Mesenchymal stem cell (in vitro differentiated cells and primary cell): ENCODE data around the gene EXOC6B.
"Not testable (repeated sequence)": the region's sequence is repeated elsewhere in the genome, so short reads cannot be mapped to it uniquely, and the experiment has no call there.

ENCODE experiments used
- DNase-seq: peaks from one replicate; pipeline ENCODE4 v3.0.0-alpha.2; 2013
- H2AFZ ChIP-seq: one replicate; pipeline ENCODE4 v1.6.1; 2013; ENCODE audit warnings: low read depth, mild to moderate bottlenecking, control low read depth, inconsistent platforms, low read length, moderate library complexity
- H2AK5ac ChIP-seq: 2 replicates; pipeline ENCODE4 v1.6.1; 2013; ENCODE audit warnings: low read length, moderate library complexity, mild to moderate bottlenecking, inconsistent platforms; ENCODE audit not compliant: severe bottlenecking
- H2BK120ac ChIP-seq: one replicate; pipeline ENCODE4 v1.6.1; 2013; ENCODE audit warnings: low read depth, mild to moderate bottlenecking, inconsistent platforms, low read length, moderate library complexity
- H2BK12ac ChIP-seq, 2 experiments: one replicate each; pipeline ENCODE4 v1.6.1; 2013; ENCODE audit warnings: inconsistent platforms in 2 of 2, low read length in 2 of 2, mild to moderate bottlenecking in 2 of 2, moderate library complexity in 2 of 2, control low read depth in 1 of 2
- H2BK15ac ChIP-seq: one replicate; pipeline ENCODE4 v1.6.1; 2013; ENCODE audit warnings: mild to moderate bottlenecking, low read depth, inconsistent platforms; ENCODE audit not compliant: poor library complexity, severe bottlenecking
- H2BK5ac ChIP-seq: 2 replicates; pipeline ENCODE4 v1.6.1; 2013; ENCODE audit warnings: low read depth, mild to moderate bottlenecking, low read length, control low read depth, inconsistent platforms; ENCODE audit not compliant: poor library complexity, severe bottlenecking
- H3K14ac ChIP-seq, 2 experiments: one replicate each; pipeline ENCODE4 v1.6.1; 2013; ENCODE audit warnings: inconsistent platforms in 2 of 2, low read length in 2 of 2, control low read depth in 1 of 2, mild to moderate bottlenecking in 1 of 2, moderate library complexity in 1 of 2
- H3K18ac ChIP-seq, 2 experiments: one replicate each; pipeline ENCODE4 v1.6.1; 2013; ENCODE audit warnings: inconsistent platforms in 2 of 2, low read length in 2 of 2, control low read depth in 1 of 2, low read depth in 1 of 2, mild to moderate bottlenecking in 1 of 2
- H3K23ac ChIP-seq, 2 experiments: one replicate each; pipeline ENCODE4 v1.6.1; 2013; ENCODE audit warnings: inconsistent platforms in 2 of 2, low read length in 2 of 2, mild to moderate bottlenecking in 2 of 2, moderate library complexity in 2 of 2, control low read depth in 1 of 2
- H3K27ac ChIP-seq: 2 replicates; pipeline ENCODE4 v1.5.1; 2013; ENCODE audit warnings: mild to moderate bottlenecking, moderate library complexity, low read length, control low read depth, inconsistent platforms; ENCODE audit not compliant: poor library complexity, severe bottlenecking
- H3K27me3 ChIP-seq, 2 experiments: 2 replicates each; pipeline versions ENCODE4 v1.6.1 to v1.7.0; 2013; ENCODE audit warnings: low read length in 2 of 2, mild to moderate bottlenecking in 2 of 2, moderate library complexity in 2 of 2, control low read depth in 1 of 2, inconsistent platforms in 1 of 2; ENCODE audit not compliant: control insufficient read depth in 1 of 2, insufficient read depth in 1 of 2
- H3K36me3 ChIP-seq, 2 experiments: 2 replicates each; pipeline versions ENCODE4 v1.6.1 to v1.7.0; 2013; ENCODE audit warnings: low read length in 2 of 2, control low read depth in 1 of 2, inconsistent platforms in 1 of 2, low read depth in 1 of 2, mild to moderate bottlenecking in 1 of 2; ENCODE audit not compliant: insufficient read depth in 2 of 2, control insufficient read depth in 1 of 2
- H3K4ac ChIP-seq, 2 experiments: one replicate each; pipeline ENCODE4 v1.6.1; 2013; ENCODE audit warnings: inconsistent platforms in 2 of 2, low read length in 2 of 2, mild to moderate bottlenecking in 2 of 2, moderate library complexity in 2 of 2, control low read depth in 1 of 2, low read depth in 1 of 2
- H3K4me1 ChIP-seq: 2 replicates; pipeline ENCODE4 v1.6.1; 2013; ENCODE audit warnings: low read depth, low read length, control low read depth; ENCODE audit not compliant: control insufficient read depth, insufficient read depth
- H3K4me2 ChIP-seq: 2 replicates; pipeline ENCODE4 v1.6.1; 2013; ENCODE audit warnings: low read length, mild to moderate bottlenecking, inconsistent platforms; ENCODE audit not compliant: poor library complexity, severe bottlenecking
- H3K4me3 ChIP-seq, 2 experiments: 2 replicates each; pipeline versions ENCODE4 v1.5.1 to v1.7.0; 2013; ENCODE audit warnings: low read length in 2 of 2, mild to moderate bottlenecking in 2 of 2, control low read depth in 1 of 2, low read depth in 1 of 2; ENCODE audit not compliant: insufficient read depth in 1 of 2
- H3K79me1 ChIP-seq: replicated peaks from 2 replicates; pipeline ENCODE4 v1.6.1; 2013; ENCODE audit warnings: mild to moderate bottlenecking, control low read depth, low read length, inconsistent platforms; ENCODE audit not compliant: poor library complexity, severe bottlenecking
- H3K9ac ChIP-seq: 2 replicates; pipeline ENCODE4 v1.7.0; 2013; ENCODE audit warnings: mild to moderate bottlenecking, low read length, moderate library complexity
- H3K9me3 ChIP-seq: 2 replicates; pipeline ENCODE4 v1.7.0; 2013; ENCODE audit warnings: mild to moderate bottlenecking, low read length; ENCODE audit not compliant: control insufficient read depth
- H4K8ac ChIP-seq: one replicate; pipeline ENCODE4 v1.6.1; 2013; ENCODE audit warnings: inconsistent platforms, mild to moderate bottlenecking, low read length, moderate library complexity
- H4K91ac ChIP-seq: one replicate; pipeline ENCODE4 v1.6.1; 2013; ENCODE audit warnings: mild to moderate bottlenecking, low read length, inconsistent platforms
- WGBS: methylation state at CpG from one replicate; pipeline ENCODE4 v1.1.7; 2013; ENCODE audit warnings: mixed read lengths; 5-methylcytosine and 5-hydroxymethylcytosine counted together

EXOC6B gene

GRCh38 chr2:72535586-72535985 is 290.2 kb downstream of the EXOC6B start:
- not testable (repeated sequence) for H4K91ac ChIP-seq, H2BK15ac ChIP-seq, H2BK120ac ChIP-seq, H3K27me3 ChIP-seq, H2BK12ac ChIP-seq, H3K23ac ChIP-seq, H3K4me2 ChIP-seq, H3K27ac ChIP-seq, H4K8ac ChIP-seq, H3K18ac ChIP-seq, DNase-seq, H3K9me3 ChIP-seq, H3K79me1 ChIP-seq, H2AK5ac ChIP-seq, H3K4me3 ChIP-seq, H3K14ac ChIP-seq, H3K36me3 ChIP-seq, H3K9ac ChIP-seq, H2AFZ ChIP-seq, H3K4me1 ChIP-seq, H3K4ac ChIP-seq, H2BK5ac ChIP-seq
- WGBS: 100% methylated on average over 6 of the region's 8 CpGs

- H2BK15ac ChIP-seq: no peak overlapping the region
- no peaks in the 10 kb centered on the region for H3K9me3 ChIP-seq
- no peak overlapping the region for H3K4me3 ChIP-seq
- H3K9ac ChIP-seq: no peak overlapping the region
- no peak overlapping the region for H2BK5ac ChIP-seq
- H4K91ac ChIP-seq: no peak overlapping the region
- H3K27ac ChIP-seq: no peak overlapping the region
- H3K27me3 ChIP-seq: no peaks in the 10 kb centered on the region
- H2BK12ac ChIP-seq: no peak overlapping the region
- no peak overlapping the region for H3K4me2 ChIP-seq
- no peak overlapping the region for H3K23ac ChIP-seq
- no peak overlapping the region for H2AK5ac ChIP-seq
- no peak overlapping the region for H3K14ac ChIP-seq
- no peak overlapping the region for H2AFZ ChIP-seq
- no peak overlapping the region for H2BK120ac ChIP-seq
- H3K4ac ChIP-seq: no peak overlapping the region
- no peaks in the 10 kb centered on the region for H3K36me3 ChIP-seq
- H3K79me1 ChIP-seq: peaks cover 6% of the 10 kb centered on the region
- DNase-seq: peak; percentile 23
- no peak overlapping the region for H4K8ac ChIP-seq
- no peak overlapping the region for H3K18ac ChIP-seq
- 100% methylated on average over 1 of the region's 1 CpG for WGBS
- H3K4me1 ChIP-seq: no peaks in the 10 kb centered on the region
Observed at GRCh38 chr2:72533765-72534164, 292.1 kb downstream of the EXOC6B start.

GRCh38 chr2:72527424-72527823 is 298.4 kb downstream of the EXOC6B start:
- no peak overlapping the region for H3K4ac ChIP-seq
- no peak overlapping the region for H2AFZ ChIP-seq
- no CpG with 5 or more reads among the region's 1 CpG for WGBS
- DNase-seq: no peak
- no peak overlapping the region for H2AK5ac ChIP-seq
- H3K9ac ChIP-seq: no peak overlapping the region
- H2BK12ac ChIP-seq: no peak overlapping the region
- no peak overlapping the region for H3K4me3 ChIP-seq
- no peak overlapping the region for H2BK5ac ChIP-seq
- H3K36me3 ChIP-seq: no peaks in the 10 kb centered on the region
- peaks cover 1% of the 10 kb centered on the region for H3K79me1 ChIP-seq
- no peaks in the 10 kb centered on the region for H3K27me3 ChIP-seq
- no peak overlapping the region for H4K8ac ChIP-seq
- H3K9me3 ChIP-seq: no peaks in the 10 kb centered on the region
- H3K27ac ChIP-seq: no peak overlapping the region
- H2BK120ac ChIP-seq: no peak overlapping the region
- no peak overlapping the region for H3K23ac ChIP-seq
- no peak overlapping the region for H2BK15ac ChIP-seq
- no peak overlapping the region for H3K14ac ChIP-seq
- no peak overlapping the region for H4K91ac ChIP-seq
- no peak overlapping the region for H3K18ac ChIP-seq
- H3K4me2 ChIP-seq: no peak overlapping the region
- H3K4me1 ChIP-seq: no peaks in the 10 kb centered on the region

- Histone ChIP-seq H3K4me2 (no peak overlapping the region), H4K91ac (no peak overlapping the region), H4K8ac (no peak overlapping the region), H3K36me3 (no peaks in the 10 kb centered on the region), H3K18ac (no peak overlapping the region), H3K27me3 (no peaks in the 10 kb centered on the region), H2BK120ac (no peak overlapping the region), H2BK12ac (no peak overlapping the region), H3K9me3 (no peaks in the 10 kb centered on the region), H3K27ac (no peak overlapping the region), H3K14ac (no peak overlapping the region), H3K4ac (no peak overlapping the region), H3K23ac (no peak overlapping the region), H2AK5ac (no peak overlapping the region), H3K4me3 (no peak overlapping the region), H2BK5ac (no peak overlapping the region), H3K4me1 (no peaks in the 10 kb centered on the region), H2AFZ (no peak overlapping the region), H3K9ac (no peak overlapping the region), H3K79me1 (peaks cover 1% of the 10 kb centered on the region), H2BK15ac (no peak overlapping the region)
- WGBS: 100% methylated on average over 1 of the region's 1 CpG
- DNase-seq: no peak
Observed at GRCh38 chr2:72526623-72527022, 299.2 kb downstream of the EXOC6B start.
